Left lung (tissue), 10 donors: Measurements from ENCODE around the gene GORAB. TPM values are rescaled to one million over a fixed set of nuclear protein-coding genes. Genes with fewer than 3 reads are reported as not detected.

Experiments used
- ATAC-seq: fragments of 200-7000 bp; cut with Tn5 transposase; one replicate; pipeline ENCODE4 v1.9.1; 2020; ENCODE audit warnings: moderate library complexity
- DNase-seq, 4 donors: peaks; one replicate each; pipeline ENCODE4 v3.0.0-alpha.2; 2013 to 2020
- H3K27ac ChIP-seq, 2 donors: fragments of 200-600 bp; sonication (generic) in 1 of 2; one replicate each; pipeline versions ENCODE4 v1.5.0 to v1.8.0; 2020 to 2021
- H3K27me3 ChIP-seq, 2 donors: fragments of 200-600 bp; sonication (generic) in 1 of 2; one replicate each; pipeline versions ENCODE4 v1.5.0 to v1.8.0; 2020 to 2021
- H3K36me3 ChIP-seq, 2 donors: fragments of 200-600 bp; sonication (generic) in 1 of 2; one replicate each; pipeline versions ENCODE4 v1.5.0 to v1.8.0; 2020 to 2021
- H3K4me1 ChIP-seq, 2 donors: fragments of 200-600 bp; one replicate each; pipeline ENCODE4 v1.8.0; 2021
- H3K4me3 ChIP-seq, 2 donors: fragments of 200-600 bp; sonication (generic) in 1 of 2; one replicate each; pipeline versions ENCODE4 v1.5.0 to v1.8.0; 2020 to 2021; ENCODE audit warnings: mild to moderate bottlenecking in 1 of 2
- H3K9me3 ChIP-seq, 2 donors: fragments of 200-600 bp; sonication (generic) in 1 of 2; one replicate each; pipeline versions ENCODE4 v1.5.0 to v1.8.0; 2020 to 2021
- CTCF ChIP-seq, 2 donors: fragments of 200-600 bp; sonication (generic) in 1 of 2; IDR thresholded peaks; one replicate each; pipeline versions ENCODE4 v1.5.0 to v1.8.0; 2021; ENCODE audit warnings: antibody characterized with exemption in 2 of 2
- intact Hi-C, 2 donors: fragments of 100-400 bp; cut with DNase I; formaldehyde crosslinking; loops; one replicate each; pipeline versions ENCODE4 v1.11.2 to v1.14.2; 2022
- polyA plus RNA-seq, 6 donors: library from polyadenylated mRNA; unstranded; fragments of 120-200 nt; gene quantifications; one replicate each; pipeline ENCODE4 v1.2.1, GENCODE V29; 2013; ENCODE audit not compliant: insufficient read length in 6 of 6
- total RNA-seq, 2 donors: library from RNA; stranded (reverse); fragmentation: NEBNext Ultra II Directional; extraction: Animal tissue kit (Norgen Biotek cat#: 25700); gene quantifications; one replicate each; pipeline ENCODE4 v1.2.1, GENCODE V29; 2021
- donor health status: DM: no; HTN: yes; CAD: no.
- donor health status: DM: no; HTN: no; CAD: no.

GORAB gene
- total and polyA plus RNA-seq, 8 donors = 11.1 to 29.1 (median 24.1) TPM

- no peak for TF ChIP-seq CTCF (IDR thresholded peaks at IDR 0.05)
- intact Hi-C loops = no loop called here
- H3K27me3 ChIP-seq = no peaks in the 10 kb centered on the region
- ATAC-seq (peak; percentile 14), DNase-seq (no peak)
- no peak overlapping the region for H3K4me3 ChIP-seq
- peaks cover 0 to 31% of the 10 kb centered on the region in 2 donors for H3K36me3 ChIP-seq
- H3K4me1 ChIP-seq = peaks cover 8 to 38% of the 10 kb centered on the region in 2 donors
- no peaks in the 10 kb centered on the region for H3K9me3 ChIP-seq
- H3K27ac ChIP-seq = peak overlapping the region in 1 of 2 donors; percentile 8
Measured at GRCh38 chr1:170536924-170537551, 5.1 kb downstream of the GORAB start.

- Histone ChIP-seq H3K9me3 (no peaks in the 10 kb centered on the region), H3K4me3 (no peak overlapping the region), H3K4me1 (peaks cover 8 to 37% of the 10 kb centered on the region in 2 donors), H3K27ac (peak overlapping the region; percentile 8 to 28), H3K27me3 (no peaks in the 10 kb centered on the region), H3K36me3 (peaks cover 0 to 40% of the 10 kb centered on the region in 2 donors)
- ATAC-seq (peak; percentile 47), DNase-seq (no peak)
- no peak for TF ChIP-seq CTCF (IDR thresholded peaks at IDR 0.05)
- intact Hi-C loops = no loop called here
Measured at GRCh38 chr1:170537798-170538503, 6.0 kb downstream of the GORAB start.

- H3K4me1 ChIP-seq = peaks cover 8 to 29% of the 10 kb centered on the region in 2 donors
- H3K4me3 ChIP-seq = no peak overlapping the region
- TF ChIP-seq CTCF (IDR thresholded peaks at IDR 0.05) = no peak
- DNase-seq = no peak
- peaks cover 0 to 46% of the 10 kb centered on the region in 2 donors for H3K36me3 ChIP-seq
- intact Hi-C loops = no loop called here
- no peaks in the 10 kb centered on the region for H3K27me3 ChIP-seq
- H3K27ac ChIP-seq = peak overlapping the region in 1 of 2 donors; percentile 28
- ATAC-seq = no peak
- H3K9me3 ChIP-seq = no peaks in the 10 kb centered on the region
Measured at GRCh38 chr1:170538687-170539086, 6.7 kb downstream of the GORAB start.

- Histone ChIP-seq H3K27ac (no peak overlapping the region), H3K4me3 (no peak overlapping the region), H3K36me3 (peaks cover 0 to 51% of the 10 kb centered on the region in 2 donors), H3K9me3 (no peaks in the 10 kb centered on the region), H3K4me1 (peaks cover 8 to 25% of the 10 kb centered on the region in 2 donors), H3K27me3 (no peaks in the 10 kb centered on the region)
- DNase-seq (no peak), ATAC-seq (no peak)
- no peak for TF ChIP-seq CTCF (IDR thresholded peaks at IDR 0.05)
- intact Hi-C loops = no loop called here
Measured at GRCh38 chr1:170539154-170539553, 7.2 kb downstream of the GORAB start.

- intact Hi-C loops = no loop called here
- no peak for DNase-seq
- ATAC-seq = no peak
- Histone ChIP-seq H3K27ac (peak overlapping the region in 1 of 2 donors; percentile 15), H3K4me1 (no peaks in the 10 kb centered on the region), H3K9me3 (no peaks in the 10 kb centered on the region), H3K36me3 (peaks cover 0 to 98% of the 10 kb centered on the region in 2 donors), H3K4me3 (no peak overlapping the region), H3K27me3 (no peaks in the 10 kb centered on the region)
- no peak for TF ChIP-seq CTCF (IDR thresholded peaks at IDR 0.05)
Measured at GRCh38 chr1:170544624-170545023, 12.7 kb downstream of the GORAB start.
